GM10248 (cell line): ENCODE results near the gene ACSL6.

Experiments used
- CTCF ChIA-PET: fragments of 300-600 bp; sonication (Branson Sonifier 250); formaldehyde crosslinking; extraction: SDS; loops from one replicate; lab custom pipeline; 2021; ENCODE audit warnings: antibody characterized with exemption; lab: Yijun Ruan, JAX
- POLR2A ChIA-PET: fragments of 350-650 bp; sonication (Branson Sonifier 250); formaldehyde crosslinking; extraction: SDS; loops from one replicate; lab custom pipeline; 2020; ENCODE audit warnings: antibody characterized with exemption; lab: Yijun Ruan, JAX
- DNase-seq: peaks from one replicate; pipeline ENCODE4 v3.0.0; 2012; ENCODE audit errors: extremely low spot score
- CTCF ChIP-seq: IDR thresholded peaks from 2 replicates; pipeline ENCODE4 v1.5.1; 2012; ENCODE audit warnings: mild to moderate bottlenecking, low read depth; ENCODE audit errors: extremely low read depth, missing control alignments, control extremely low read depth

The ACSL6 gene

DNA sequence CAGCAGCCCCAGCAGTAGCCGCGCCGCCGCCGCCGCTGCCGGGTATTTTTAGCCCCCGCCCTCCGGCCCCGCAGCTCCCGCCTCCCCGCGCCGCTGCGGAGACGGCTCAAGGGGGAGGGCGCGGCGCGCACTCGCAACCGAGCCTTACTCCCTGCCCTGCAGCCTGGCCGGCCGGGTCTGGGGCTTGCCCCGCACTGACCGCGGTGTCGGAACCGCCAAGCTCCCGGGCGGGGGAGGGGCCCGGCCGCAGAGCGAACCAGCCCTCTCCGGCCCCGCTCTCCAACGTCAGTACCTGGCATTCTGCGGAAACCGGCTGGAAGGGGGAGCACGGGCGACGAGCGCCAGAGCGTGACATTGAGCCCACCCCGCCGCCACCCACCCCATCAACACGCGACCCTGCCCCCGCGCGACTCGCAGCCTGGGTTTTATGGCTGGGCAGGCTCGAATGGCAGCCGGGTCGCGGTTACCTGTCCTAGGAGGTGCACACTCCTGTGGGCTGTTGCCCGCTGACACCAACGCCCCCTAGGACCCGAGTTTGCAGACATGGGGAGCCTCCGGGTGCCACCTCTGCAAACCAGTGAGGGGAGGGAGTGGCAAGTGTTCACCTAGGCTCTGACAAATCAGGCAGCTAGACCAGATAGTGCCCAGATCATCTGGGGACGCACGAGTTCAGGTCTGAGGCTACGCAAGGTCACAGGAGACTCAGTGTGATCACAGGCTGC is at the start of gene ACSL6:
Gene ACSL6 (minus strand): TSS at position 37 of the 722 bp plus-strand sequence. CDS start 105 bp downstream, outside the sequence.
- CTCF ChIA-PET, result interaction anchor here (0.9 to 9.2 kb wide), 4 partner anchors 51 to 589 kb away, joined by 3 to 191 read pairs (median 36); no protein-coding TSS in a partner anchor
- no peak for DNase-seq
- no peak for TF ChIP-seq CTCF
- POLR2A ChIA-PET, result no interaction called here

DNA sequence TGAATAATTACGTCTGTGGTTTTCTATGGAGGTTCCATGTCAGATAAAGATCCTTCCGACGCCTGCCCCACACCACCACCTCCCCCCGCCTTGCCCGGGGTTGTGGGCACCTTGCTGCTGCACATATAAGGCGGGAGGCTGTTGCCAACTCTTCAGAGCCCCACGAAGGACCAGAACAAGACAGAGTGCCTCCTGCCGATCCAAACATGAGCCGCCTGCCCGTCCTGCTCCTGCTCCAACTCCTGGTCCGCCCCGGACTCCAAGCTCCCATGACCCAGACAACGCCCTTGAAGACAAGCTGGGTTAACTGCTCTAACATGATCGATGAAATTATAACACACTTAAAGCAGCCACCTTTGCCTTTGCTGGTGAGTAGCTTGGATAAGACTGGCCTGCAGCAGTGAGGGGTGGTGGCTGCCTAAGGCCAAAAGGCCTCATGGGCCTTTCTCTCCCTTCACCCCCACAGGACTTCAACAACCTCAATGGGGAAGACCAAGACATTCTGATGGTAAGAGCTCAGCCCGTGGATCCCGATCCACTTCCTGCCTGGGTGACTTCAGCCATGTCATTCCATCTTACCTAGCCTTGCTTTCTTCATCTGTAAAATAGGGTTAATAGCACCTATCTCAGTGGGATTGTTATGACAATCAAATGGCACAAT is 49.2 kb upstream of the ACSL6 start, which contains the start of gene IL3:
Gene IL3 (plus strand): TSS at position 155 of the 661 bp plus-strand sequence. CDS start 52 bp downstream, at position 207.
- CTCF ChIA-PET, result interaction anchor here (1.0 to 8.5 kb wide), 8 partner anchors 6 to 637 kb away, joined by 3 to 105 read pairs (median 14); no protein-coding TSS in a partner anchor
- DNase-seq, result no peak
- POLR2A ChIA-PET, result no interaction called here
- TF ChIP-seq CTCF, result no peak

DNA sequence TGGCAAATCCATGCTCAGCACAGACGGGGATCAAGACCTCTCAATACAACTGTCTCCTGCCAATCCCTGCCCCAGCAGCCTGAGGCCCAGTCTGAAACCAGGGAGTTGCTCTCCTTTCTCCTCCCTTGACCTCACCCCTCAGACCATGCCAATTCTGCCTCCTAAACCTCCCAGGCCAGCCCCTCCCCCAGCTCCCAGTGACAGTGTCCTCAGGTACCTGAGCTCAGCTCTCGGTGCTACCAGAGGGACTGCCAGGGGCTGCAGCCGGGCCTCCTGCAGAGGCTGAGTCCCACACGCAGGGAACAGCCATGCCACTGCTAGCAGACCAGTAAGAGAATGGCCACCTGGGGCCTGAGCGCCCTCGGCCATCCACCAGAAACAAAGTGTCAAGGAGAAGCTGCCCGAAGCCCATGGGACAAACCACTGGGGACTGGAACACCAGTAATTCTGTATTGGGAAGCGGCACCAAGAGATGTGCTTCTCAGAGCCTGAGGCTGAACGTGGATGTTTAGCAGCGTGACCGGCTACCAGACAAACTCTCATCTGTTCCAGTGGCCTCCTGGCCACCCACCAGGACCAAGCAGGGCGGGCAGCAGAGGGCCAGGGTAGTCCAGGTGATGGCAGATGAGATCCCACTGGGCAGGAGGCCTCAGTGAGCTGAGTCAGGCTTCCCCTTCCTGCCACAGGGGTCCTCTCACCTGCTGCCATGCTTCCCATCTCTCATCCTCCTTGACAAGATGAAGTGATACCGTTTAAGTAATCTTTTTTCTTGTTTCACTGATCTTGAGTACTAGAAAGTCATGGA is 48.4 kb upstream of the ACSL6 start:
- no peak for DNase-seq
- no peak for TF ChIP-seq CTCF
- CTCF ChIA-PET, result interaction anchor here (0.9 to 7.5 kb wide), 5 partner anchors 12 to 637 kb away, joined by 3 to 63 read pairs (median 7); no protein-coding TSS in a partner anchor
- POLR2A ChIA-PET, result no interaction called here

DNA sequence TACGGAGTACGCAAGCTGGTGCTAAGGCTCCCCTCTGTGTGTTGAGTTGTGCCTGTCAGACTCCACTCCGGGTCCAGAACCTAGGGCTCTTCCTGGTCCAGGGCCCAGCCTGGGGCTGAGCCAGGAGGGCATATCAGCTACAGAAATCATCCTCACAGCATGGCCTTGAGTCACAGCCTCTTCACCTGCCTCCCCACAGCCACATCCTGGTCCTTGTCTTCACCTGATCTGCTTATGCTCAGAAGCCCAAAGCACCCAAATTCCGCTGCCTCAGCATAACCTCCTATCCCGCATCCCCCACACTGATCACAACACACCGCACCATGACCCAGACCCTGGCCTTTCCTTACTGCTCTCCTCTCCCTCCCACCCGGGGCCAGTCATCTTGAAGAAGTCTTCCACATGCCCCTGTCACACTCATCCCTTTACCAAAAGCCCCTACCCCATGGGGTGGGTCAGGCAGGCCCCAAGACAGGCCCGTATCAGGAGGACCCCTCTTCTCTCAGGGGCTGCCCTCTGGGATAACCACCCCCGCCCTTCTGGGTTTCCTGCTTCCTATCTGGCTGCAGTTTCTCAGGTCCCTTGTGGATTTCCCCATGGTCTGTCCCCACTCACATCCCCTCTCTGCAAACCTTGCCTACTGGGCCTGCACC is 47.7 kb upstream of the ACSL6 start:
- POLR2A ChIA-PET, result no interaction called here
- no peak for TF ChIP-seq CTCF
- CTCF ChIA-PET, result interaction anchor here (0.6 to 1.8 kb wide), 5 partner anchors 11 to 179 kb away, joined by 3 to 5 read pairs (median 3); no protein-coding TSS in a partner anchor
- no peak for DNase-seq

DNA sequence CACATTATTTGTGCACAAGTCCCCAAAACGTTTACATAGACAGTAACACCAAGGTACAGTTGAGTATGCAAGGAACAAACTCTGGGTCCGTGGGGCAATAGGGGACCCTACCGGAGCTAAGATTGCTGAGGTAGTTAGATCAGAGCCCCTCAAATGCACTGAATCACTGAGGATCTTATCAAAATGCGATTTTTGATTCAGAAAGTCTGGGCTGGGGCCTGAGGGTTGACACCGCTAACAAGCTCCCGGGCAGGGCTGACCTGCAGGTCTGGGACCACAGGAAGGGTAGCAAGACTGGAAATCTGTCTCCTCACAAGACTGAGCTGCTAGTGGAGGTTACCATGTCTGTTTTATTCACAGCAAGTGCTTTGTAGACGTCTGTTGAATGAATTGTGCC is 47.2 kb upstream of the ACSL6 start:
- no peak for DNase-seq
- ChIA-PET POLR2A (no interaction called here), CTCF (interaction anchor here (0.6 to 1.8 kb wide), 7 partner anchors 11 to 248 kb away, joined by 3 to 5 read pairs (median 3); no protein-coding TSS in a partner anchor)
- no peak for TF ChIP-seq CTCF
